Measurements from ENCODE around the gene BAAT. TPM values are rescaled to one million over a fixed set of nuclear protein-coding genes. Genes with fewer than 3 reads are reported as not detected.

BAAT gene
- total RNA-seq, 2 donors from 2014 or later = 0.30 TPM; not detected in 1

DNA sequence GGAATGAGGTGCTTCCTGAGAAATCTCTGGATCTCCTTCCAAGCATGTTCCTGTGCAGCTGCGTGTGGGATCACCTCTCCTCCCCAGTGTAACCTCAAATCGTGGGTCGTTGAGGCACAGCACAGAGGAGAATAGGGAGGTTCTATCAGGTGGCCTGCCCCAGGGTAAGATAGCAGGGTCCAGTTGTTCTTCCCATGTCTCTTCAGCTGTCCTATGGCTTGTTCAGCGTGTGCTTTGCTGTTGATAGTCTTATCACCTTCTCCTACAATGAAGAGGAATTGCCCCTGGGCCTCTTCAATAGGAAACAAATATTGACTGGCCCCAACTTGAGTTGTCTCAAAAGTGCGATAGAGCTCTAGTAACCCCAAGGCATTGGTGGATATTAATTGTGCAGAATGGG is 22.4 kb downstream of the BAAT start:
- Histone ChIP-seq H3K4me1 (no peaks in the 10 kb centered on the region), H3K36me3 (no peaks in the 10 kb centered on the region), H3K27me3 (no peaks in the 10 kb centered on the region), H3K9me3 (no peaks in the 10 kb centered on the region), H3K4me3 (no peak overlapping the region), H3K27ac (no peak overlapping the region), H3K9ac (ENCODE audit: low read depth in 2 of 2, low read length in 2 of 2) (no peak overlapping the region)
- intact Hi-C loops (cut with DNase I) = no loop called here
- TF ChIP-seq, protein P1, sequence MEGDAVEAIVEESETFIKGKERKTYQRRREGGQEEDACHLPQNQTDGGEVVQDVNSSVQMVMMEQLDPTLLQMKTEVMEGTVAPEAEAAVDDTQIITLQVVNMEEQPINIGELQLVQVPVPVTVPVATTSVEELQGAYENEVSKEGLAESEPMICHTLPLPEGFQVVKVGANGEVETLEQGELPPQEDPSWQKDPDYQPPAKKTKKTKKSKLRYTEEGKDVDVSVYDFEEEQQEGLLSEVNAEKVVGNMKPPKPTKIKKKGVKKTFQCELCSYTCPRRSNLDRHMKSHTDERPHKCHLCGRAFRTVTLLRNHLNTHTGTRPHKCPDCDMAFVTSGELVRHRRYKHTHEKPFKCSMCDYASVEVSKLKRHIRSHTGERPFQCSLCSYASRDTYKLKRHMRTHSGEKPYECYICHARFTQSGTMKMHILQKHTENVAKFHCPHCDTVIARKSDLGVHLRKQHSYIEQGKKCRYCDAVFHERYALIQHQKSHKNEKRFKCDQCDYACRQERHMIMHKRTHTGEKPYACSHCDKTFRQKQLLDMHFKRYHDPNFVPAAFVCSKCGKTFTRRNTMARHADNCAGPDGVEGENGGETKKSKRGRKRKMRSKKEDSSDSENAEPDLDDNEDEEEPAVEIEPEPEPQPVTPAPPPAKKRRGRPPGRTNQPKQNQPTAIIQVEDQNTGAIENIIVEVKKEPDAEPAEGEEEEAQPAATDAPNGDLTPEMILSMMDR (IDR thresholded peaks at IDR 0.05) = no peak
- no peak for DNase-seq

DNA sequence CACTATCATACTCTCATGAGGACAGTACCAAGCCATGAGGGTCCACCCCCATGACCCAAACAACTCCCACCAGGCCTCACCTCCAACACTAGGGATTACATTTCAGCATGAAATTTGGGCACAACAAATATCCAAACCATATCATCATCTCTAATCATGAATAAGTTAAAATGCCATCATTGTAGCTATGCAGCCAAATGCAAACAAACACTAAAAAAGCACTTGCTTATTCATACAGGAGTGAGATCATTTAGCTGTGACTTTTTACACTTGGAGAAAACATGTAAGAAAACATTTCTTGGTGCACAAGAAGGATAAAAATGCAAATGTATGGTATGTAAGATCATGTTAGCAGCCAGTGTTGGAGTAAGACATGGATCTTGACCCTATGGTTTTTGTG is 24.2 kb downstream of the BAAT start:
- H3K36me3 ChIP-seq = no peaks in the 10 kb centered on the region
- DNase-seq = no peak
- H3K9ac ChIP-seq (ENCODE audit: low read depth in 2 of 2, low read length in 2 of 2) = no peak overlapping the region
- intact Hi-C loops (cut with DNase I) = no loop called here
- no peak overlapping the region for H3K27ac ChIP-seq
- H3K9me3 ChIP-seq = no peaks in the 10 kb centered on the region
- TF ChIP-seq, protein P1 (IDR thresholded peaks at IDR 0.05) = no peak
- no peaks in the 10 kb centered on the region for H3K27me3 ChIP-seq
- H3K4me1 ChIP-seq = no peaks in the 10 kb centered on the region
- H3K4me3 ChIP-seq = no peak overlapping the region

DNA sequence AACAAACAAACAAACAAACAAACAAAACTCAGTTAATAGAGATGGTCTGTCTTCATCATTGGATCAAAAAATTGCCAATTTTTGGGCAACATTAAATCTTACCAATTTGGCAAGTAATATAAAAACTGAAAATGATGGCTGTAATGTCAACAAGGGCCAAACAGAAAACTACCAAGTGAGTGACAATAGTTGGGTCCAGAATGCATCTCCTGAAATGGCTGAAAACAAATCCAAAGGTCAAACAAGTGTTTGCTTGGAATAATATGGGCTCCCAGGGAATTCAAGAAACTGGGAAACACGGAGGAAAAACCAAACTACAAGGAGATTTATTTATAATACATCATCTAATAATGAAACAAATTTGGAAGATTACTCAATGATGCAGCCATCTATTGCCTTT is 25.1 kb downstream of the BAAT start:
- TF ChIP-seq, protein P1 (IDR thresholded peaks at IDR 0.05) = no peak
- intact Hi-C loops (cut with DNase I) = no loop called here
- DNase-seq = no peak
- Histone ChIP-seq H3K4me3 (no peak overlapping the region), H3K27me3 (no peaks in the 10 kb centered on the region), H3K4me1 (no peaks in the 10 kb centered on the region), H3K9ac (ENCODE audit: low read depth in 2 of 2, low read length in 2 of 2) (no peak overlapping the region), H3K27ac (no peak overlapping the region), H3K36me3 (no peaks in the 10 kb centered on the region), H3K9me3 (no peaks in the 10 kb centered on the region)

DNA sequence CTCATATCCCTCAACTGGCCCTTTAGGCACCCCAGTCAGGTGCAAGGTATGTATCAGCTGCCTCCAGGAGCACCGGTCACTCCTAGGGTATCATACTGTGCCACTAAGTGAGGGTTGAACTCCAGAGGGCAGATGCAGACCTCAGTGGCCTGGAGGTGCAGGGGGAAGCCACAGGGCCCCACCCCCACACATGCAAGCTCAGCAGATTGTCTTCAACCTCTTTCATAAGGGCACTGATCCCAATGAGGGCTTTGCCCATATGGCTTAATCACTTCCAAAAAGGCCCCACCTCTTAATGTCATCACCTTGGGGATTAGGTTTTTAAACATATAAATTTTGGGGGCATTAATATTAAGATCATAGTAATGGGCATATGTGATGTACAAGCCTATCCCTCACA is 28.2 kb downstream of the BAAT start:
- TF ChIP-seq, protein P1 (IDR thresholded peaks at IDR 0.05) = no peak
- Histone ChIP-seq H3K27me3 (no peaks in the 10 kb centered on the region), H3K9me3 (no peaks in the 10 kb centered on the region), H3K36me3 (no peaks in the 10 kb centered on the region), H3K4me1 (no peaks in the 10 kb centered on the region), H3K9ac (ENCODE audit: low read depth in 2 of 2, low read length in 2 of 2) (no peak overlapping the region), H3K4me3 (no peak overlapping the region), H3K27ac (no peak overlapping the region)
- intact Hi-C loops (cut with DNase I) = no loop called here
- DNase-seq = no peak

DNA sequence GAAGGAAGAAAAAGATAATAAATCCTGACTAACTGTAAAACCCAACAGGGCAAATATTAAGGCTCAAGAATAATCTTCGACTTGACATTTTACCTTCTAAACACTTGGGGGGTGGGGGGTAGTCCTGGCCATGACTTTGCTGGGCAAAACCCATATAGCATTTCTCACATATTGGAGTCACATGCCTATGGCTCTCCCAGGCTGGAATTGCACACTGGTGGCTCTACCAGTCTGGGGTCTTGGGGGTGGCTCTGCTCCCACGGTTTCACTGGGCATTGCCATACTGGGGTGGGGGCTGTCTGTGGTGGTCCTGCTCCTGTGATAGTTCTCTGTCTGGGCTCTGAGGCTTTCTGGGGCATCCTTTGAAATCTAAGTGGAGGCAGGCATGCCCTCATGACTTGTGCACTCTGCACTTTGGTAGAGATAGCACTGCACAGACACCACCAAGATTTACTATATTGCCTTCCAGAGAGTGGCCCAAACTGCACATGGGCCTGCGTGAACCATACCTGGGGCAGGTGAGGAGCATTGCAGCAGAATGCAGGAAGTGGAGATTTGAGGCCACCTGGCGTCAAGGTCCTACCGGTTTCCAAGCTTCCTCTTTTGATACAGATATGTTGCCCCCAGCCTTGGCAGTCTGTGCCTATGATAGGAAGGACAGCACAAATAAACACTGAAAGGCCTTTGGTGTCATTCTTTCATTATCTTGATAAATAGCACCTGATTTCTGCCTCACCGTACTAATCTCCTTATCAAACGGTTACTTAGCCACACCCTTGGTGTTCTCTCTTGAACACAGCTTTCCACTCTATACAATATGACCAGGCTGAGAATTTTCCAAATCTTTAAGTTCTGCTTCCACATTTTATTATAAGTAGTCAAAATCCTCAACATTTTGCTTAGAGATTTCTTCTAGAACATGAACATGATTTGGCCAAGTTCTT is 29.8 kb downstream of the BAAT start:
- TF ChIP-seq, protein P1 (IDR thresholded peaks at IDR 0.05) = no peak
- Histone ChIP-seq H3K9me3 (no peaks in the 10 kb centered on the region), H3K27ac (peak overlapping the region; percentile 75), H3K4me3 (no peak overlapping the region), H3K27me3 (no peaks in the 10 kb centered on the region), H3K4me1 (no peaks in the 10 kb centered on the region), H3K9ac (ENCODE audit: low read depth in 2 of 2, low read length in 2 of 2) (no peak overlapping the region), H3K36me3 (no peaks in the 10 kb centered on the region)
- DNase-seq = peak; percentile 50
- intact Hi-C loops (cut with DNase I) = no loop called here

Measured in colonic mucosa (tissue), 4 donors.